GM15510 (cell line): ENCODE data around the gene F7.

Experiments
- POLR2A ChIP-seq: IDR thresholded peaks from 3 replicates; pipeline ENCODE4 v1.6.1; 2011; ENCODE audit warnings: borderline replicate concordance; ENCODE audit not compliant: insufficient read length; ENCODE audit errors: extremely low read depth

F7 gene

DNA sequence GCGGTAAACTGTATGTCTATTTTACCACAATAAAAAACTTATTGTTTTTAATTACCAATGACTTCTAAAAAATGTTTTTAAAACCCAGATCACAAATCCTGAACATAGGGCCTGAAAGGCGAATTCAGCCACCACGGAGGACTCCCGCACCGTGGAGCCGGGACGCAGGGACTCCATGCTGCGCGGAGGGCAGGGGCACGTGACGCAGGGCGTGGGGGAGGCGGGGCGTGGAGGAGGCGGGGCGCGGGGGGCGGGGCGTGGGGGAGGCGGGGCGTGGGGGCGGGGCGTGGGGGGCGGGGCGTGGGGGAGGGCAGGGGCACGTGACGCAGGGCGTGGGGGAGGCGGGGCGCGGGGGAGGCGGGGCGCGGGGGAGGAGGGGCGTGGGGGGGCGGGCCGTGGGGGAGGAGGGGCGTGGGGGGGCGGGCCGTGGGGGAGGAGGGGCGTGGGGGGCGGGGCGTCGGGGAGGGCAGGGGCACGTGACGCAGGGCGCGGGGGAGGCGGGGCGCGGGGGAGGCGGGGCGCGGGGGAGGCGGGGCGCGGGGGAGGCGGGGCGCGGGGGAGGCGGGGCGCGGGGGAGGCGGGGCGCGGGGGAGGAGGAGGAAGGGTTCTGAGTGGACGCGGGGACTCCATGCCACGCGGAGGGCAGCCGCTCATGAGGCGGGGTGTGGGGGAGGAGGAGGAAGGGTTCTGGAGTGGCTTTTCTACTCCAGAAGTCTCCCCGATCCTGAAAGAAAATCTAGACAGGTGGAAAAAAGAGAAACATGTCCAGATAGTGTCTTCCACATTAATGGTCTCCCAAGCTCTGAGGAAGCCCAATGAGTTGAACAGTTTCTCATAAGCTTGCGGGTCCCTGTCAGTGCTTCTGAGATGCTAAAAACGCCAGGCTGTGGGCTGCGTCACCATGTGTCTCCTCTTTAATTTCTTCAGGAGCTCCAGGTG lies 48.5 kb downstream of the F7 start:
- TF ChIP-seq POLR2A, result peak; percentile 50

DNA sequence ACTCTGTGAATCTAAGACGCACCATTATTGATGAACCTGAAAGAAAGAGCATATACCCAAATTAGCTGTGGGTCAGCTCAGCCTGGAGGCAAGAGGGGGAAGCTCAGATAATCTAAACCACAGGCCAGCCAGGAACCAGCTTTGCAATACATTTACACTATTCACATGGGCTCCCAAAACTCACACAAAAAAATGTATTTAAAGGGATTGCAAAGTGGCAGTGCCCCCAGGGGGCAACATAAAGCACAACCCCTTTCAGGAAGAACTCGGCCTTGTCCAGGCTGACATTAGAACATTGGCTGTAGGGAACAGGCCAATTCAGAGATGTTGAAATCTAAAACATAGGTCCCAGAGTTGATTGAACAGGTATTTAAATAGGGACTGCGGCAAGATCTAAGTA lies 49.6 kb downstream of the F7 start:
- no peak for TF ChIP-seq POLR2A

DNA sequence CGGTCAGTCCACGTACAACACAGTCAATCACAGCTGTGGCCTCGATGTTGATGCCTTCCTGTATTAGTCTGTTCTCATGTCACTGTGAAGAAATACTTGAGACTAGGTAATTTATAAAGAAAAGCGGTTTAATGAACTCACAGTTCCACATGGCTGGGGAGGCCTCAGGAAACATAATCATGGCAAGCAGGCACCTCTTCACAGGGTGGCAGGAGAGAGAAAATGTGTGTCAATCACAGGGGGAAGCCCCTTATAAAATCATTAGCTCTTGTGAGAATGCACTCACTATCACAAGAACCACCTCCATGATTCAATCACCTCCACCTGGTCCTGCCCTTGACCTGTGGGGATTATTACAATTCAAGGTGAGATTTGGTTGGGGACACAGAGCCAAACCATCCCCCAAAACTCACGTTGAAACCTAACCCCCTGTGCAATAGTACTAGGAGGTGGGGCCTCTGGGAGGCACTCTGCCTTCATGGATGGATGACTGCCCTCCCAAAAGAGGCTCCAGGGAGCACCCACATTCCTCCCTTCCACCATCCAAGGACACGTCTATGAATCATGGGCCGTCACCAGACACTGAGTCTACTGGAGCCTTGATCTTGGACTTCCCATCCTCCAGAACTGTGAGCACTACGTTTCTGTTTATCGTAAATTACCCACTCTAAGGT lies 50.5 kb downstream of the F7 start:
- no peak for TF ChIP-seq POLR2A

DNA sequence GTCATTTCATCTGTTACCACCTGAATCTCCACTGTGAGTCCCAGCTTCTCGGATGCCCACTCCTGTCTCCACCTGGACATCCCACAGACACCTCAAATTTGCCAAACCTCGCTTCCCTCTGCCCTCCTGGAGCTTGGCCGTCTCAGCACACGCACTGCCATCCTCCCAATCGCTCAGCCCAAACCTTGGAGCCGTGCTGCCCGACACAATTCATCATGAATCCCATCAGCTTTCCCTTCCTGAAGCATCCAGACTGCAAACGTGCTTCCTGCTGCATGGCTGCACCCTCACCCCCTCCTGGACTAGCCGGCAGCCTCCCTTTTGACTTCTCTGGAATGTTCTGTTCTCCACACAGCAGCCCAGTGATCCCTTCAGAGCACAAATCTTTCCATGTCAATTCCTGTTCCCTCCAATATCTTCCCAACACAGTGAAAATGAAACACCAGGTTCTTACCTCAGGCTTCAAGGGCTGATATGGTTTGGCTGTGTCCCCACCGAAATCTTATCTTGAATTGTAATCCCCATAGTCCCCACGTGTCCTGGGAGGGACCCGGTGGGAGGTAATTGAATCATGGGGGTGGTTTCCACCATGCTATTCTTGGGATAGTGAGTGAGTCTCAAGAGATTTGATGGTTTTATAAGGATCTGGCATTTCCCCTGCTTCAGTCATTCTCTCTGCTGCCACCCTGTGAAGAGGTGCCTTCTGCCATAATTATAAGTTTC lies 51.8 kb downstream of the F7 start:
- TF ChIP-seq POLR2A, result no peak

DNA sequence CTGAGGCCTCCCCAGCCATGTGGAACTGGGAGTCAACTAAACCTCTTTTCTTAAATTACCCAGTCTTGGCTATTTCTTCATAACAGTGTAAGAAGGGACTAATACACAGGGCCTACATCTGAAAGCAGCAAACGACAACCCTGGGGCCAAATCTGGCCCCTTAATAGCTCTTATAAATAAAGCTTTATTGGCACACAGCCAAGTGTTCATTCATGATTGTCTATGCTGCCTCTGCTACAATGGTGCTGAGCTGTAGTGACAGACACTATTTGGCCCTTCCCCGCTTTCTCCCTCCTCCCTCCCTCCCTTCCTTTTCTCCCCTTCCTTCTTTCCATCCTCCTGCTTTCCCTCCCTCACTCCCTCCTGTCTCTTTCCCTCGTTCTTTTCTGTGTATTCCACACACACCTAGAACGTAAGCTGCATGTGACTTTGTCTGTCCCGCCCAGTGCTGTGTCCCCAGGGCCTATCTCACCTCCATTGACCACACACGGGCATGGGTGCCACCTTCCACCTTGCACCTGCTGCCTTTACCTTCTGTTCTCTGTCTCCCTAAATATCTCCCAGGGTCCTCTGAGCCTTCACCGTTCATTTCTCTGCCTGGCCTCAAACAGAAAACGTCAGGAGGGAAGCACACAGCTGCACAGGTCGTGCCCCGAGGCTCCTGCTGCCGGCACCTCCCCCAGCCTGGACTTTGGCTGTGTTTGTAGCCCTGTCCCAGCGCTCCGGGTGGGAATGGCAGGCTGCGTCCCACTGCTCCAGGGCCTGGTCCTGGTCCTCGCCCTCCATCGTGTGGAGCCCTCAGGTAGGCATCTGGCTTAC lies 52.5 kb downstream of the F7 start, which contains the start of gene PROZ:
Gene PROZ (plus strand): TSS at position 720 of the 819 bp plus-strand sequence. CDS start 13 bp downstream, at position 733.
- TF ChIP-seq POLR2A, result no peak

DNA sequence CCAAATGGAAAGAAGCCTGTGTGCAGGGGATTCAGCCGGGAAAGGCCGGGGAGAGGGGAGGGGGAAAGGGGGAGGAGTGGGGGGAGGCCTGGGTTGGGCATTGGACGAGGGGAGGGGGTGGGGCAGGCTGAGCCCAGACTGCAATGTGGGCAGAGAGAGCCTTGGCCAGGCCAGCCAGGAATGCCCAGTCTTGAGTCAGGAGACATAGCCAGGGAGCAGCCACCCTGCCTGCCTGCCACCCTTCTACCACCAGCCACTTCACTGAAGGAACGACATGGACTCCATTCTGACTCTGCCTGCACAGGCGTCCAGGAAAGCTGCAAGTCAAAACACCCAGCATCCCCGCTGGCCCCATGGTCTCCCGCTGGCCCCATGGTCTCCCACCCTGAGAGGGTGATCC lies 53.4 kb downstream of the F7 start:
- no peak for TF ChIP-seq POLR2A

DNA sequence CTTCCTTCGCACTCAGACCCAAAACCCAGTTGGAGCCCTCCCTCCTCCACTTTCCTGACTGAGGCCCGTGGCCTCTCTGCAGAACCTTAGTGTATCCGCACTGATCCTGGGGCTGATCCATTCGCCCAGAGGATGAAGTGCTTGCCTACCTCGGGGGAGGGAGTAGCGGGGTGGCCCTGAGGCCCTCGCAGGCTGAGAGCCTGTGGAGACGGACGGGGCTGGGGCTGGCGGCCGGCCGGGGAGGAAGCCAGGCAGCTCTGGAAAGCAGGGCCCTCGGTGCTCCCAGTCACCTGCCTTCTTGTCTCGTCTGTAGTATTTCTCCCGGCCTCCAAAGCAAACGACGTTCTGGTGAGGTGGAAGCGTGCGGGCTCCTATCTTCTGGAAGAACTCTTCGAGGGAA lies 54.1 kb downstream of the F7 start:
- no peak for TF ChIP-seq POLR2A

DNA sequence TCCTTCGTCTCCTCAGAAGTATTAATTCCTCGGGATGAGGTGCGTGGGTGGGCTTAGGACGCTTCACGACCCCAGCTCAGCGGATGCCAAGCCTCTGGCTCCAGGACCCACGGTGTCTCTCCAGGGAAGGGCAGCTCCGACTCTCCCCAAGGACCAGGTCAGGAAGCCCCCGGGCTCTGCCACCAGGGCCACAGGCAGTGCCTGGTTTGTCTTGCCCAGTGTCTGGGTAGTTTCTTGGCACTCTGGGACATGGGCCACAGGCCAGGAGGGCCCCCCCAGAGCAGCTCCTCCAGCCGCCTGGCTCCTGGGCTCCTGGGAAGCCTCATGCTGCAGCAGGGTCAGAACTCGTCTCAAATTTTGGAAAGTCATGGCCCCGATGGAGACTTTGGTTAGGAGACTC lies 55.4 kb downstream of the F7 start:
- no peak for TF ChIP-seq POLR2A

DNA sequence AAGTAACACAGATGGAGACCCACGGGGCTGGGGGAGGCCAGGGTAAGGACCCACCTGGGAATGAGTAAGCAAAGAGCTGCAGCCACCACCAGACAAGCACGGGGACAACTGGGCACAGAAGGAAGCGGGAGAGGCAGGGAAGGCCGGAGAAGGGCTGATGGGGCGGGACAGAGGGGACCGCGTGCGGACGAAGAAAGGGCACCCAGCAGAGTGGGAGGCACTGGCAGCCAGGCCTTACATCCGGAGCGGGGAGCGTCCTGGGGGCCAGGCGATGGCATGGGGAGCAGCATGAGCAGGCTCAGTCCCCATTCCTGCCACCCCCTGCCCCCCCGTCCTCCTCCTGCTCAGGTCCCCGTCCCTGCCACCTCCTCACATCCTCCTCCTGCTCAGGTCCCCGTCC lies 55.8 kb downstream of the F7 start:
- no peak for TF ChIP-seq POLR2A

DNA sequence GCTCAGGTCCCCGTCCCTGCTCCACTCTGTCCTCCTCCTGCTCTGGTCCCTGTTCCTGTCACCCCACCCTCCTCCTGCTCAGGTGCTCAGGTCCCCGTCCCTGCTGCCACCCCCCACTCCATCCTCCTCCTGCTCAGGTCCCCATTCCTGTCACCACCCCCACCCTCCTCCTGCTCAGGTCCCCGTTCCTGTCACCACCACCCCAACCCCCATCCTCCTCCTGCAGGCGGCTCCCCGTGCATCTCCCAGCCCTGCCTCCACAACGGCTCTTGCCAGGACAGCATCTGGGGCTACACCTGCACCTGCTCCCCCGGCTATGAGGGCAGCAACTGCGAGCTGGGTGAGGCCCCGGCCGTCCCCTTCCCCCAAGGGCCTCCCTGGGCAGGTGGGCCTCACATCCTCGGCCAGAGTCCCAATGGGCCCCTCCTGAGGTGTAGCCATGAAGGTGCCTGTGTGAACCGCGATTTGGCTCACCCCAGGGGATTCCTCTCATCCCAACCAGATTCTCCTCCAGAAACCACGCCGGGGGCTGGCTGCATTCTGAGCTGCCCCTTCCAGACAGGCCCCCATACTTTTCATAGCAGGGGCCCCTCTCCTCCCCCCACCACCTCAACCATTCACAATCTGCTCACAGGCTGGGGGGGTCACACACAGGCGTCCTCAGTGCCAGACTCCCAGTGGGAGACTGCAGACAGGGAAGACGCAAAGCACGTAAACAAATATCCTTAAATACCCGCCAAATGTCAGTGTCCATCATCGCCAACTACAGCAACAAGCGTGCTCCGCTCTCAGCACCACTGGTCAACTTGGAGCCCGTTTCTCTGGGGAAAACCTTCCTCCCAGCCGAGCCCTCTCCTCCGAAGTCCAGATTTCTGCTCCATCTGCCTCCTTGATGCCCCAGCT lies 57.4 kb downstream of the F7 start:
- no peak for TF ChIP-seq POLR2A

DNA sequence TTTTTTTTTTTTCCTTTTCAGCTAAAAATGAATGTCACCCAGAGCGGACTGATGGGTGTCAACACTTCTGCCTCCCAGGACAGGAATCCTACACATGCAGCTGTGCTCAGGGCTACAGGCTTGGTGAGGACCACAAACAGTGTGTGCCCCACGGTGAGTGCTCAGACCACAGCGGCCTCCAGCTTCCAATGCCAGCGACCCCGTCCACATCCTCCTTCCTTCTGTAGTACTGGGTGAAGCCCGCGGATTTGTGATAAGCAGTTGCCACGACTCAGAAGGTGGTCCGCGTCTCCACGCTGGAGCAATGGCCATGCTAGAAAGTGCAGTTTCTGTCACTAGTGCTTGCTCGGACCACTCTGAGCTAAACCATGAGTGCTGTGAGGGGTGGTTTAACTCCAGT lies 58.9 kb downstream of the F7 start:
- TF ChIP-seq POLR2A, result no peak

DNA sequence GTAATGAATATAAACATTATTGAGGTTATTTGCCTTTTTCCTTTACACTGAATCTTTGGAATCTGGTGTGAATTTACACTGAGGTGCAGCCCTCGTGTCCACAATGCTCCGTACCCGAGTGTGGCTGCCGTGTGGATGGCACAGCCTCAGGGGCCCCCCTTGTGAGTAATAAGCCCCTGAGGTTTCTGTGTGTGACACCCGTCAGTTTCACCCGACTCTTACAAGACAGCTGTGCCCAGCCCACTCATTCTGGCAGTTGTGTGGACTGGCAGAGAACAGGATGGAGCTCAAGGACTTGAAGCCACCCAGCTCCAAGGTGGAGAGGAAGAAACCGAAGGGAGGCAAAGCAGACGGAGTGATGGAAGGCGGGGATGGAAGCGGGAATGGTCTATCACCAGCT lies 60.7 kb downstream of the F7 start:
- no peak for TF ChIP-seq POLR2A

DNA sequence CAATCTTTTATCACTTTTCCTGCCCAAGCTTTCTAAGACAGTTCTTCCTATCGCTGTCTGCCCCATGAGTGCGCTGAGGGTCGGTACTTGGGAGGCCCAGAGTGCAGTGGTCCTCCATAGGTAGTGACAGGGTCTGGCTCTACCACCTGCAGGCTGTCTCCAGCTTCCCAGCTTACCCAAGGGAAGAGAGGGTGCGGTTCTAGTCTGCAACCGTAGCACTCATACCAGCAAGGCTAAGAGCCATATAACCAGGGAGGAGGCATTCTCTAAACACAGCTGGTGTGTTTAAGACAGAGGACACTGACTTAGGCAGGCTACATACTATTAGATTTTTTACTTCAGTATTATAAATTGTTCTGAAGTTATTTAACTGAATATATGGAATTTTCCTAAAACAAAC lies 61.1 kb downstream of the F7 start:
- TF ChIP-seq POLR2A, result no peak
